Gastroesophageal sphincter (tissue), 4 donors: ENCODE data around the gene SHE. TPM values are rescaled to one million over a fixed set of nuclear protein-coding genes. Genes with fewer than 3 reads are reported as not detected.

Source experiments
- ATAC-seq: fragments of 150-250 bp; one replicate; pipeline ENCODE4 v1.9.1; 2016; ENCODE audit warnings: mild to moderate bottlenecking, moderate library complexity
- H3K27ac ChIP-seq, 4 donors: fragments of 200-600 bp; sonication (generic) in 3 of 4; 1 replicate in 3 of 4; 2 replicates in 1 of 4; pipeline ENCODE4 v1.5.1; 2016 to 2019
- H3K27me3 ChIP-seq: fragments of 200-600 bp; sonication (generic); one replicate; pipeline ENCODE4 v1.5.1; 2019
- H3K36me3 ChIP-seq, 2 donors: fragments of 200-600 bp; sonication (generic); one replicate each; pipeline ENCODE4 v1.5.1; 2019; ENCODE audit warnings: control low read depth in 1 of 2
- H3K4me1 ChIP-seq, 3 donors: fragments of 200-600 bp; sonication (generic); 1 replicate in 2 of 3; 2 replicates in 1 of 3; pipeline ENCODE4 v1.5.1; 2016 to 2019; ENCODE audit warnings: control low read depth in 2 of 3
- H3K4me3 ChIP-seq, 2 donors: fragments of 200-600 bp; sonication (generic); one replicate each; pipeline ENCODE4 v1.5.1; 2019; ENCODE audit warnings: mild to moderate bottlenecking in 1 of 2, moderate library complexity in 1 of 2
- H3K9me3 ChIP-seq, 3 donors: fragments of 200-600 bp; sonication (generic); one replicate each; pipeline ENCODE4 v1.5.1; 2017 to 2019; ENCODE audit warnings: control low read depth in 2 of 3
- CTCF ChIP-seq, 4 experiments: fragments of 200-600 bp in 2 of 4; fragments of 450-650 bp in 2 of 4; sonication (generic) in 1 of 4; IDR thresholded peaks; one replicate each; pipeline ENCODE4 v1.5.1; 2017 to 2019; ENCODE audit warnings: antibody characterized with exemption in 4 of 4, mild to moderate bottlenecking in 2 of 4, moderate library complexity in 2 of 4
- EP300 ChIP-seq: sonication (generic); formaldehyde crosslinking; IDR thresholded peaks from one replicate; pipeline ENCODE4 v1.6.1; 2017; ENCODE audit warnings: antibody characterized with exemption, mild to moderate bottlenecking
- POLR2A ChIP-seq, 2 donors: fragments of 450-650 bp; IDR thresholded peaks; one replicate each; pipeline ENCODE4 v1.6.1; 2017; ENCODE audit warnings: antibody characterized with exemption in 2 of 2, mild to moderate bottlenecking in 2 of 2, moderate library complexity in 1 of 2
- POLR2AphosphoS5 ChIP-seq: sonication (generic); formaldehyde crosslinking; IDR thresholded peaks from one replicate; pipeline ENCODE4 v1.6.1; 2017; ENCODE audit warnings: antibody characterized with exemption
- WGBS, 2 donors: methylation state at CpG; one replicate each; pipeline ENCODE4 v1.1.5; 2018; ENCODE audit warnings: low coverage in 1 of 2; 5-methylcytosine and 5-hydroxymethylcytosine counted together
- total RNA-seq, 4 donors: library from RNA; depleted of rRNA; stranded (reverse); fragments of >200 nt; gene quantifications; one replicate each; pipeline ENCODE4 v1.1.0, GENCODE V29; 2016

SHE gene
- total RNA-seq, 4 donors from 2014 or later: 7.2 to 13.9 (median 11.7) TPM

- H3K27ac ChIP-seq: no peak overlapping the region
- ATAC-seq: no peak
- no peak overlapping the region for H3K4me3 ChIP-seq
- no peak for TF ChIP-seq CTCF (IDR thresholded peaks at IDR 0.05)
- no peak for TF ChIP-seq EP300
- no peak for TF ChIP-seq POLR2A (IDR thresholded peaks at IDR 0.05)
- TF ChIP-seq POLR2AphosphoS5: no peak
- no peaks in the 10 kb centered on the region for H3K36me3 ChIP-seq
- 49 to 69% methylated on average over 5 to 6 of the region's 6 CpGs for WGBS, 2 donors
- no peaks in the 10 kb centered on the region for H3K4me1 ChIP-seq
- no peaks in the 10 kb centered on the region for H3K27me3 ChIP-seq
- H3K9me3 ChIP-seq: no peaks in the 10 kb centered on the region
These were observed 25.0 kb upstream of the SHE start for GRCh38 chr1:154527192-154527591.

- ATAC-seq: no peak
- H3K4me1 ChIP-seq: no peaks in the 10 kb centered on the region
- H3K4me3 ChIP-seq: no peak overlapping the region
- H3K27ac ChIP-seq: no peak overlapping the region
- TF ChIP-seq CTCF (IDR thresholded peaks at IDR 0.05) (no peak), POLR2A (IDR thresholded peaks at IDR 0.05) (no peak), EP300 (no peak), POLR2AphosphoS5 (no peak)
- H3K9me3 ChIP-seq: no peaks in the 10 kb centered on the region
- no peaks in the 10 kb centered on the region for H3K27me3 ChIP-seq
- H3K36me3 ChIP-seq: no peaks in the 10 kb centered on the region
These were observed 22.7 kb upstream of the SHE start for GRCh38 chr1:154524881-154525280.

- H3K4me1 ChIP-seq: no peaks in the 10 kb centered on the region
- peaks cover 3% of the 10 kb centered on the region for H3K27me3 ChIP-seq
- H3K27ac ChIP-seq: no peak overlapping the region
- no peak overlapping the region for H3K4me3 ChIP-seq
- ATAC-seq: no peak
- no peak for TF ChIP-seq POLR2AphosphoS5
- TF ChIP-seq CTCF (IDR thresholded peaks at IDR 0.05): no peak
- no peaks in the 10 kb centered on the region for H3K9me3 ChIP-seq
- H3K36me3 ChIP-seq: no peaks in the 10 kb centered on the region
- 41 to 67% methylated on average over 3 of the region's 3 CpGs for WGBS, 2 donors
These were observed 19.5 kb upstream of the SHE start for GRCh38 chr1:154521695-154522094.

GRCh38 chr1:154520333-154520732, 18.1 kb upstream of the SHE start:
- H3K27ac ChIP-seq: peak overlapping the region in 1 of 4 donors; percentile 26
- no peak overlapping the region for H3K4me3 ChIP-seq
- no peaks in the 10 kb centered on the region for H3K9me3 ChIP-seq
- H3K27me3 ChIP-seq: peaks cover 3% of the 10 kb centered on the region
- no peak for ATAC-seq
- no peaks in the 10 kb centered on the region for H3K4me1 ChIP-seq
- H3K36me3 ChIP-seq: no peaks in the 10 kb centered on the region
- TF ChIP-seq CTCF (IDR thresholded peaks at IDR 0.05): no peak
- no peak for TF ChIP-seq EP300
- 23 to 37% methylated on average over 2 to 3 of the region's 3 CpGs for WGBS, 2 donors

- H3K27me3 ChIP-seq: peaks cover 7% of the 10 kb centered on the region
- no peak overlapping the region for H3K4me3 ChIP-seq
- 62 to 66% methylated on average over 9 of the region's 9 CpGs for WGBS, 2 donors
- no peaks in the 10 kb centered on the region for H3K9me3 ChIP-seq
- no peaks in the 10 kb centered on the region for H3K36me3 ChIP-seq
- no peak for ATAC-seq
- peak overlapping the region in 1 of 4 donors; percentile 26 for H3K27ac ChIP-seq
- no peaks in the 10 kb centered on the region for H3K4me1 ChIP-seq
- TF ChIP-seq POLR2A (IDR thresholded peaks at IDR 0.05): no peak
- TF ChIP-seq POLR2AphosphoS5: no peak
- no peak for TF ChIP-seq EP300
- no peak for TF ChIP-seq CTCF (IDR thresholded peaks at IDR 0.05)
These were observed 17.4 kb upstream of the SHE start for GRCh38 chr1:154519591-154519991.
